Right forelimb (tissue), 1 donor: ENCODE measurements around the gene LARGE1.
"Not testable (repeated sequence)": the region's sequence is repeated elsewhere in the genome, so short reads cannot be mapped to it uniquely, and the experiment has no call there.

Experiments
- DNase-seq: peaks from one replicate; pipeline ENCODE4 v3.0.0-alpha.2; 2018

Gene LARGE1

DNA sequence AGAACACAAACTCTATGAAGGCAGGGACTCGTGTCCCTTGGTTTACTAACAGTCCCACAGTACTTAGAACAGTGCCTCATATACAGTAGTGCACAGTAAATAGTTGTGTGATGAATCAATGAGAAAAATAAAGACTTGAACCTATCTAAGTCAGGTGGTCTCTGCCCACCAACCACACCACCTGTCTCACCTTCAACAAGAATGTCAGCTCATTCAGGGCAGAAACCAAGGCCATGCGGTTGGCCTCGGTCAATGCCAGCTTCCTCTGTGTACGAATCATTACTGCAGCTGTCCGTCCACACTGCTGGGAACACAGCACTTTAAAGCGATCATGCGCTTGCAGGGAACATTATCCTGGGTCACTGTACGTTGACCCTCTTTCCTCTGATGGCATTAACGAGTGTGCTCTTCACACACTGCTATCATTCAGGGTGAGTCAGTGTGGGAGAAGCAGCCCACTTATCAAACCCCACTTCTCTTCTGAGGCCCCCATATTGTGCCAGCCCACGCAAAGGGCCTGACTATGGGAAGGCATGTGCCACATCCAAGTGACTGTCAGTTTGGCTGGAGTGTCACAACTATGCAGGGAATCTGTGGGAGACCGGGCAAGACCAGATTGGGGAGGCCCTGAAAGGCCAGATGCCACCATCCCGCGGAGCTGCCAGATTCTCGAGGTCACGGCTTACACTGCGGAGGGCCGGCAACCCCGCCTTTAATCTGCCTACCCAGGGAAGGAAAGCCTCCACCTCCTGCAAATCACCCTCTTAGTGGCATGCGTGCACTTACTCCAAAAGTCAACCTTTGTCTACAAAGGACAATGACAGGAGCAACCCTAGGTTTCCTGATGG is 36.1 kb downstream of the LARGE1 start:
- no peak for DNase-seq

DNA sequence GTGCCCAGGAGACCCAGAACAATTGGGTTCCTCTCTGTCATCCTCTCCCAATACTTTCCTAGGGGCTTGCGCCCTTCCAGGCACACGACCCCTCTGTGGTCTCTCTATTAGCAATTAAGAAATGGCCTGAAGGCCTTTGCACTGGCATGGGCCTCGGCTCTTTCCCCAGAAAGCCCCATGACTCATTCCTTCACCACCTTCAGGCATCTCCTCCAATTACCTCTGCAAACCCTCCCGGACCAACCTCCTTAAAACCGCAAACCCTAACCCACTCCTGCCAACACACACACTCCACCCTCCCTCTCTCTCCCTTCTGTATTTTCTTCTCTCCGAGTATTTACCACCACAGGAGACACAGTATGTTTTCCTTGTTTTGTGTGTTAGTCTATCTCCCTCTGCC is 36.7 kb downstream of the LARGE1 start:
- no peak for DNase-seq

DNA sequence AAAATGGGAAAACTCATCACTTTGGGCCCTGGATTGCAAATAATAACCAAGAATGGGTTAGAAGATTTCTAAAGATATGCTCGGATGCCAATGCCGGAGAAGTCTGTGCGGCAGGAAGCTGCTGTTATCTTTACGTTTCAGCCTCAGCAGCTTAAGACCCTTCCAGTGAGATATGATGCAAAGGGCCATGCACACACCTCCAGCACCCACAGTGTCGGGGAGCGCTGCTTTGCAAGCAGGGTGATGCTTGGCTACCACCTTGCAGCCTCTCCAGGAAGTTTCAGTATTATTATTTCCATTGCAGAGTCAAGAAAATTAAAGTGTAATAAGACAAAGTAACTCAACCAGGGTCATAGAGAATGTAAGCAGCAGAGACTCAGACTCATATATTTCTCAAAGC is 37.3 kb downstream of the LARGE1 start:
- no peak for DNase-seq

DNA sequence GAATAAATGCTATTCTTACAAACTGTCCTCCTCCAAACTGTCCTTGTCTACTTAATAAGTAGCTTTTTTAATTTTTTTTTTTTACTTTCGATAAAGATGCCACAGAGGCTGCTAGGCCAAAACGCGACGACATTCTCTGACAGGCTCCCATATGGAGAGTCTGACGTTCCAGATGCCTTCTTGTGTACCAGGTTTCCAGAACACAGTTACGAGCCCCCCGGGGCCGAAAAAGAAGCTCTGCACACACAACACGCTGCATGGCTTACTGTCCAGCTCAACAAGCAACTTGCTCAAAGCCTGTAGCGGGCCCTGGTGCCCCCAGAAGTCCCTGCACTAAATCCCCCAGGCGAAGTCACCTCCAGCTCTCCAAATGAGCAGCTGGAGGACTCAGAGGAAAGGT is 39.3 kb downstream of the LARGE1 start:
- DNase-seq = no peak

DNA sequence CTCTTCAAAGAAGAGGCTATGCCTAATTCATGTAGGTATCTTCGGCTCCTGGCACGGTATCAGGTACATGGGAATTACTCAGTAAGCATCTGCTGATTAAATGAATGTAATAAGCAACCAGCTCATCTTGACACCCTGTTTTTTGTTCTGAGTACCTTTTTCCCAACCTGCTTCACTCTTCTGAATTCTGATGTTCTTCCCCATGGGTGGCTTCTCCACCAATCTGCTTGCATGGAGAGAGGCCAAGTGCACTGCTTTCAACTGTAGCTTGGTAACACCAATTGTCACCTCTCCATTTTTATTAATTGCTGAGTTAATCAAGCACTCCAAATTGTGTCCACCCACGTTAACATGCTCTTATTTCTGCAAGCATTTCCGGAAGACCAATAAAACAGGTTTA is 40.5 kb downstream of the LARGE1 start:
- DNase-seq = no peak

DNA sequence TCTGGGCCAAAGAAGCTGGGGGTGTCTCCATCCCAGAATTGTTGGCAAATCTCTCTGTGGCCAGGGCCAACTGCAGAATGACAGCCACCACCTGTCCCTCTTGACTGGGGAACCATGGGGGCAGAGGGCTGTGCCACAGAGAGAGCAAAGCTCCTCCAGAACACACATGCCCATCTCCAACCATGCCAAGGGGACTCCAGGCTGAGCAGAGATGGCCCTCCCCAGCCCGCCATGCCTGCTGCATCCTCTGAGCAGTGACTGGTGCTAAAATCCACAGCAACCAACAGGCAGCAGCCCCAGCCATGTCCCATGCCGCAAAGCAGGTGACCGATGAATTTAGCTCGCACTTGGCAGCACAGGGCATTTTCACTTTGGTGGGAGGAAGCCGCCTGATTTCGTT is 45.0 kb downstream of the LARGE1 start:
- DNase-seq = no peak

DNA sequence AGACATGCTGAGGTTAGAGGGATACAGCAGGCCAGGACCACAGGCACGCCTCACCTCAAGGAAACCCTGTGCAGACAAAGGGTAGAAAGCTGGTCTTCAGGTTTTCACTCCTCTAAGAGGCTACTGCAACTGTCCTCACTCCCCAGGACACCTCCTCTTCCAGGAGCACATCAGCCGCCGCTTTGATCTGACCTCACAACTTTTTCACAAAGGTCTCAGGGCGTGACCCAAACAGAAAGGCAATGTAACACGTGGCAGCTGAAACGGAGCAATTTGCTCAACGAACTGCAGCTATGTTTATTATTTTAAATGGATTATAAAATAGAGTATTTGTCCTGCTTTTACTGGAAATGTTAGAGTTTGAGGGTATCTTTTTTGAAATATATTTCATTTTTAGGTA is 46.1 kb downstream of the LARGE1 start:
- DNase-seq = no peak

DNA sequence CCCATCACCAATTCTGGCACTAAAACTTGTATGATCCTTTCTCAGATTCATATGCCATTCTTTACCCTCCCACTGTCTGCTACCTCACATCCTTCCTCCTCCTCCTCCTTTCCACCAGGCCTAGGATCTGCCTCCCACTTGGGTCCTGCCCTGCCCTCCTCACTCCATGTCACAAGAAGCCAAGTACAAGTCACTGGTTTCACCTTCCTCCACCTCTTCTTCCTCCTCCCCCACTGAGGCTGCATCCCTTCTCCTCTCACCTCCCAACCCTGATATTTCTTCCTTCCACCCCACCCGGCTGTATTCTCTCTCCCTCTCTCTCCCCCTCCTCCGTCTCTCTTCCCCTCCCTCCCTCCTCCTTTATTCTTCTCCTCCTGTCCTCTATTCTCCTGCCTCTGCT is 46.6 kb downstream of the LARGE1 start:
- no peak for DNase-seq

DNA sequence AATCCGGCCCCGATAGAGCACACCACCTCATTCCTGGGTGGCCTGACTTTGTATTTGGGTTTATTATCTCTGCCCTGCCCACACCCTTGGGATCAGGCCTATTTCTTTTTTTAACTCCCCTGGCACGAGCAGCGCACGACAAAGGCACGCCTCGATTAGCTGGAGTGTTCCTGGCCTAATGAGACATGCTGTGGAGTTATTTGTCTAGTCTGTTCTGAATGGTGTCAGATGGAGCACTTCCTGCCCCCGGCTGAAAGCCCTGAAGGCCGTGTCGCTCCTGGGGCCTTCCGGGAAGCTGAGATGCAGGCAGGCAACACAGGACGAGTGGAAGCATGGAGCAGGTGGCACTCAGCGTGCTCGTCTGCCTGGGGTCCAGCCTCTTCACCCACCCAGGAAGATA is 47.1 kb downstream of the LARGE1 start:
- DNase-seq = no peak

DNA sequence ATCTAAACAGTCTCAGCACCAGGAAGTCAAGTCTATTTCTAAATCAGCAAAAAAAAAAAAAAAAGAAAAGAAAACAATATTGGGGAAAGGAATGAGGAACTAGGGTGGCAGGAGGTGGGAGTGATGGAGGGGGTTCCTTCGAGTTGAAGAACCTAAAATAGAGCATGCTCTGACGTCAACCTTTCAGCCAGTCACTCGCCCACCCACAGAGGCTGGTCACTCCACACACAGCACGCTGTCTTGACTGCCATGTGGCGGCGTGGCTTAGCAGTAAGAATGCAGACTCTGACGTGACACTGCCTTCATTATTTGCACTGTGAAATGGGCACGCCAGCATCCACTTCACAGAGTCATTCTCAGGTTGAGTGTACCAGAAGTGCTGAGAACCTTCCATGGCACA is 48.3 kb downstream of the LARGE1 start:
- no peak for DNase-seq

DNA sequence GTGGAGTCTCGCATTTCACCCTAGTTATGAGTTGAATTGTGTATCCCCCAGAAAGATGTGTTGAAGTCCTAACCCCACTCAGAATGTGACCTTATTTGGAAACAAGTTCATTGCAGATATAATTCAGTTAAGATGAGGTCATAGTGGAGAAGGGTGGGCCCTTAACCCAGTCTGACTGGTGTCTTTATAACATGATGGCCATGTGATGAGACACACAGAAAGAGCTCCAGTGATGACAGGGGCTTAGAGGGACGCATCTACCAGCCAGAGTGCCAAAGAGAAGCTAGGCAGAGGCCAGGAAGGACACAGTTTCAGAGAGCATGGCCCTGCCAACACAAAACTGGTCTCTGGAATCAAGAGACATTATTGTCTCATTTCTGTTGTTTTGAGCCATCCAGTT is 50.3 kb downstream of the LARGE1 start:
- DNase-seq = no peak

DNA sequence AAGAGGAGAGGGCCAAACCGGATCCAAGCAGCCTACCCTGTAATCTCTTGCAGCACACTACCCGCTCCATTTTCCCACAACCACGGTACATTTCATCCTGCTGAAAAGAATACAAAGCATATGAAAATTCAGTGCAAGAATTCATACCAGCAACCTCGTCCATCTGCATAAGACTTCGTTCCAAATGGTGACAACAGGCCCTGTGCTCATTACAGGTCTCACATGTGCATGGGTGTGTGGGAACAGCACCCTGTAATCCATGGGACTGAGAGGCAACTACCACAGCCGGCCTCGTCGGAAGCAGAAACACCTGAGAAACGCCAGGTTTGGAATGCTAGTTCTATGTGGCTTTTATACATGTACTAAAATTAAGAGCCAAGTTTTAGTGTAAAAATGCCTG is 52.3 kb downstream of the LARGE1 start:
- DNase-seq = no peak

DNA sequence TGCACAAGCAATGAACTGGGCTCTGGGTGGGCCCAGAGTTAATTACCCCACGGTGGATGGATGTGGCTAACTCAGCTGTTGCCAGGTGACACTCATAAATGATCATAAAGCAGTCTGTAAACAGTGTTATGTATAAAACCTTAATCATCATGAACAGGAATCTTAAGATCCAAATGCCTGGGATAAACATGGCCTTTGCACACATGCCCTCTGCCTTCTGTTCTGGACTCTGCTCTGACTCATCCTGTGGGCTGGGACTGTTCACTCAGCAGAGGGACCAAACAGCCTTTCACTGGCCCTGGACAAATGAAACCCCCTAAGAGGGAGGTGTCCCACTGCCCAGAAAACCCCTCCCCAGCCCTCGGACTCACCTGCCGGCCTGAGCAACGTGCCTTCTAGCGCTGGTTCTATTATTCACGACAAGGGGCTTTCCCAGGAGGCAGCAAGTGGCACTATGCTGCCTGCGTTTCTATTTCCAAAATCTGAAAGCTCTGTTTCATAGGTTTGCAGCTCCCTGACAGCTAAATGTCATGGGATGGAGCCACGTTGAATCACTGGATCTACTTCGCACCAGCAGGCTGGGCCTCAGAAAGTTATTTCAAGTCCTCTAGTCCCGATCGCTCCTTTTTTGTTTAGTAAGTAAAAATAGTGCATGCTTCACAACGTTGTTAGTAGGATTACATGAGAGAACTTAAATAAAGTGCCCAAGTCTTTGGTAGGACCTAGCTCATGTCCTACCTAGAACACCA is 53.0 kb downstream of the LARGE1 start:
- no peak for DNase-seq

DNA sequence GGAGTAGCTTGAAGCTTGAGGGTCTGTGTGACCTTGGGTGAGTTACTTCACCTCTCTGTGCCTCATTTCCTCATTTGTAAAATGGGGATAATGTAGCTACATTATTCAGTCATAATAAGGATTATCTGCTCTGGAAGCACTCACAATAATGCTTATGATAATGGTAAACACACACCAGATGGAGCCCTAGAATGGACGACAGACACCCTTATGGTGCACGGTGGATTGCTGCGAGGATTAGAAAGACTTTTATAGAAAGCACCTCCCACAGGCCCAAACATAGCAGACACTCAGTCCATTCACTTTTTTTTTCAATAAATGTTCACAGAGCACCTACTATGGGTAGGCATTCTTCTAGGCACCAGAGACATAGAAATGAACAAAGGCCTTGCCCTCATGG is 53.8 kb downstream of the LARGE1 start:
- no peak for DNase-seq

DNA sequence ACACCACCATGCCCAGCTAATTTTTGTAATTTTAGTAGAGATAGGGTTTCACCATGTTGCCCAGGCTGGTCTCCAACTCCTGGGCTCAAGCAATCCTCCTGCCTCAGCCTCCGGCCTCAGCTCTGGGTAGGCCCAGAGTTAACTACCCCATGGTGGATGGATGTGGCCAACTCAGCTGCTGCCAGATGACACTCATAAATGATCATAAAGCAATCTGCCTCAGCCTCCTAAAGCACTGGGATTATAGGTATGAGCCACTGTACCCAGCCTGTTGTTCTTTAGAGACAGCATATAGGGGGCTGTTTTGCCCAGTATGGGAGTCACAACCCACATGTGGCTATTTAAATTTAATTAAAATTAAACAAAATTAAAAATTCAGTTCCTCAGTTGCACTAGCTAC is 54.3 kb downstream of the LARGE1 start:
- no peak for DNase-seq

DNA sequence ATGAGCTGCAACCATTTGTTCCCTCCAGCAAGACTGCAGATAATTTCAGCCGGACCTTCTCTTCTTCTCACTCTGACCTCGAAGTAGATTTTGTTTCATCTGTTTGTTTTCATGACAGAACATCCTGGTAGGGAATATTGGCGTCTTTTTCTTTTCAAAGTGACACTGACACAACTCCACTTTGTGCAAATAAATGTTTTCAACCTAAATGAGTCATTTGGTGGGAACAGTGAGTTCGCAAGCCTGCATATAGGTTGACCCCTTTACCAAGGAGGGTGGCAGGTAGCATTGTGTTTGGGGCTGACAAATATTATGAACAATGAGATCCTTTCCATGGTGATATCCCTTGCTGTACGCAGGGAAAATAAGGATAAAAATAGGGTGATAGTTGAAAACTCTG is 55.0 kb downstream of the LARGE1 start:
- DNase-seq = no peak

DNA sequence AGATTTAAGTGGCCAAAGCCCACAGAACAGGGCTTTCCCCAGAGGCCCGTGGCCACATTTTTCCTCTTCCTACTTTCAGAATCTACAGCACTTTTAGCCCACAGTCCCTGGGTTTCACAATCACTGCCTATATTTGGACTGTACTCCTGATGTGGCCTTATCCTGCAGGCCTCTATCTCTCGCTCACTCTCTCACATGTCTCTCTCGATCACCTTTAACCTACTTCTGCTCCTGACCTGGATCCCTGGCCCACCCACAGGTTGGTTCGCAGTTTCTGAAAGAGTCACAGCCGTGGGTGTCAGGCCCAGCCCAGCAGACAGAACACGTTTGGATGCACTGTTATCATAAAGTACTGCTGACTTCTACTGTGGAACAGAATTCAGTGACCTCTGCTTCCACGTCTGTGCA is 55.5 kb downstream of the LARGE1 start:
- no peak for DNase-seq

DNA sequence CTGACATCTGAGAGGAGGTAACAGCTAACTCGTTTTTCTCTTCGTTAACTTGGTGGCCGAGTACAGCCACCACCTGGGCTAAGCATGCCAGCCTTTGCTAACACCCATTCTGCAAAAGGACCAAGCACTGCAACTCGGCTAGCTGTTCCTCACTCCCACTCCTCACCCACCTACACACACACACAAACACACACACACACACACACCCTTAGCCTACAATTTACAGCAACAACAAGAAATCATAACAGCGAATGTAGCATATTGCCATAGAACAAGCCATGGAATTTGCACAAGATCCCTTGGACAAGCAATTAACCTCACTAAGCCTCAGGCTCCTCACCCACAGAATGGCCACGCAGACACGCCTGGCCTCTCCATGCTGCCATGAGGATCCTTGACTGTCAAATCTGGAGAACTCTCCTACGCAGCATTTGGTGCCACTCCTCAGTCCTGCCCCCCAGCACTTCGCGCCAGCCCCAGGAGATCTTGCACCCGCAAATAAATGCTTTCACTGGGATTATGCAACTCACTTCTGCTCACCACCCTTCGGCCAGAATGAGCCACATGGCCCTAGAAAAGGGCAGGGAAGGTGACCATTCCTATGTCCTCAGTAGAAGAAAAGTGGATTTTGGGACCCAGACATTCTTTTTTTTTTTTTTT is 58.9 kb downstream of the LARGE1 start:
- DNase-seq = no peak

DNA sequence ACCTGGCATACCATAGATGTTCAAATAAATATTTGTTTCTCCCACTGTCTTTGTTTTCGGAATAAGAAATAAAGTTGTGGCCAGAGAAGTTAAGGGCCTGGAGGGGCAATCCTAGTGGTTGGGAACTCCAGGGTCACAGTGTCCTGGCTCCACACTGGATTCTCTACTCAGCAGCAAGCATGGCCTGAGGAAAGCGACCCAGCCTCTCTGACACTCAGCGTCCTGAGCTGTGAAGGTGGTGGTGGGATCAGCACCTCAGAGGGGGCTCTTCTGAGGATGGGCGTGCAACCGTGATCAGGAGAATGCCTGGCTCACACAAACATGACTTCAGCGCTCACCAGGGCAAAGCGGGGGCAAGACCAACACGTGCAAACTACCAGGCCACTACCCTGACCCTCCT is 59.9 kb downstream of the LARGE1 start:
- no peak for DNase-seq

DNA sequence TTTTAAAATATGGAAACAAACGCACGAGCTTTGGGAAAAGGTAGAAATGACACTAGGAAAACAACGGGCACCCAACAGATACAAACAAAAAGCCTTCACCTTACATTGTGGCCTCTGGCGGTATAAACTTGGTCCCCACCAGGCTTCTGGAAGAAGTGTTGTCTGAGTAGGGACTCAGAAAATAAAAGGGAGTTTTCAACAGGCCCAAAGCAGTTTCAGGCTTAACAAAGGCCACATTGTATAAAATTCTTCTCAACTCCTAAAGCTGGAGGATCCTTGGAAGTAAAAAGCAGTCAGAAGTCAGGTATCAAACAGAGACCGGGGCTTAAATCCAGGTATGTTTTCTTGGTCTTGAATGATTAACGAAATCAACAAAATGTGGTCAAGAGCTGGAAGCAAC is 61.0 kb downstream of the LARGE1 start:
- no peak for DNase-seq

DNA sequence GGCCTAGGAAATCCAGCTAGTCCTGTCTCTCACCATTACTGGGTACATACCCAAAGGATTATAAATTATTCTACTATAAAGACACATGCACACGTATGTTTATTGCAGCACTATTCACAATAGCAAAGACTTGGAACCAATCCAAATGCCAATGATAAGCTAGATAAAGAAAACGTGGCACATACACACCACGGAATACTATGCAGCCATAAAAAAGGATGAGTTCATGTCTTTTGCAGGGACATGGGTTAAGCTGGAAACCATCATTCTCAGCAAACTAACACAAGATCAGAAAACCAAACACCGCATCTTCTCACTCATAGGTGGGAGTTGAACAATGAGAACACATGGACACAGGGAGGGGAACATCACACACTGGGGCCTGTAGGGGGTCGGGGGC is 61.6 kb downstream of the LARGE1 start:
- not testable (repeated sequence) for DNase-seq

DNA sequence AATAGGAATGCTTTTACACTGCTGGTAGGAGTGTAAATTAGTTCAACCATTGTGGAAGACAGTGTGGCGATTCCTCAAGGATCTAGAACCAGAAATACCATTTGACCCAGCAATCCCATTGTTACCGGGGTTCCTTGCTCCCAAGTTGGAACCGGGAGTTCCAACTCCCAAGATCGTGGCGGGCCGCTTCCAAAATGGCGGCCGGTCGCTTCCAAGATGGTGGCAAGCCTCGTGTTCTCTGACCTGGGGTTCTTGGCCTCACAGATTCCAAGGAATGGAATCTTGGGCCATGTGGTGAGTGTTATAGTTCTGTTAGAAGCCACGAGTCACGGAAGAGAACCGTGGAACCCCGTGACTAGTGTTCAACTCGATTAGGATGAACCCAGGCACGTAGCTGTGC is 62.5 kb downstream of the LARGE1 start:
- not testable (repeated sequence) for DNase-seq

DNA sequence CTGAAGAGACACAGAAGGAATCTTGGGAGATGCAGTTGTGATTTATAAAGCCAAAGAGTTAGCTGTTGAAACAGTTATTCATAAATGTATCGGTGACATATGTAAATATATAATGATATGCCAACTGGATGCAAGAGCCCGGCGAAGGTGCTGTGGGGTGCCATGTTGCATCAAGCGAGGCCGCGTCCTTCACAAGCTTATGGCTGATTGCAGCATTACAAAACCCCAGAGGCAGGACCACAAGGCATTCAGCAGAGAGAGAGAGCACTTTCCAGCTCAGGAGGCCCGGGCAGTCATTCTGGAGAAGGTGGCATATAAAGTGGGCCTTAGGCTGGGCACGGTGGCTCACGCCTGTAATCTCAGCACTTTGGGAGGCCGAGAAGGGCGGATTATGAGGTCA is 65.6 kb downstream of the LARGE1 start:
- DNase-seq = no peak
